Sigmoid colon (tissue), 7 donors: ENCODE data around the gene TMTC1. TPM values are rescaled to one million over a fixed set of nuclear protein-coding genes. Genes with fewer than 3 reads are reported as not detected.

Experiments
- DNase-seq: peaks from one replicate; pipeline ENCODE4 v3.0.0-alpha.2; 2019
- H3K27ac ChIP-seq, 4 donors: fragments of 200-600 bp; sonication (generic); one replicate each; pipeline ENCODE4 v1.5.1; 2016 to 2019; ENCODE audit warnings: mild to moderate bottlenecking in 1 of 4
- H3K27me3 ChIP-seq, 3 donors: fragments of 200-600 bp; sonication (generic); one replicate each; pipeline ENCODE4 v1.5.1; 2019; ENCODE audit warnings: mild to moderate bottlenecking in 1 of 3
- H3K36me3 ChIP-seq, 4 donors: fragments of 200-600 bp; sonication (generic); one replicate each; pipeline ENCODE4 v1.5.1; 2016 to 2019
- H3K4me1 ChIP-seq, 4 donors: fragments of 200-600 bp; sonication (generic); one replicate each; pipeline ENCODE4 v1.5.1; 2017 to 2019
- H3K4me3 ChIP-seq, 4 donors: fragments of 200-600 bp; sonication (generic); one replicate each; pipeline ENCODE4 v1.5.1; 2017 to 2019; ENCODE audit warnings: mild to moderate bottlenecking in 2 of 4, moderate library complexity in 1 of 4
- H3K9me3 ChIP-seq, 4 donors: fragments of 200-600 bp in 3 of 4; sonication (generic) in 3 of 4; one replicate each; pipeline versions ENCODE4 v1.5.1 to v1.6.1; 2013 to 2019
- CTCF ChIP-seq, 4 experiments: fragments of 450-650 bp in 3 of 4; fragments of 200-600 bp in 1 of 4; IDR thresholded peaks; one replicate each; pipeline ENCODE4 v1.5.1; 2016 to 2019; ENCODE audit warnings: antibody characterized with exemption in 4 of 4, mild to moderate bottlenecking in 3 of 4, moderate library complexity in 2 of 4
- EP300 ChIP-seq, 4 donors: sonication (generic); formaldehyde crosslinking; IDR thresholded peaks; one replicate each; pipeline ENCODE4 v1.6.1; 2017; ENCODE audit warnings: antibody characterized with exemption in 4 of 4
- POLR2A ChIP-seq, 2 donors: fragments of 450-650 bp; IDR thresholded peaks; one replicate each; pipeline ENCODE4 v1.6.1; 2016; ENCODE audit warnings: antibody characterized with exemption in 2 of 2, mild to moderate bottlenecking in 2 of 2, moderate library complexity in 2 of 2
- POLR2AphosphoS5 ChIP-seq, 4 donors: sonication (generic); formaldehyde crosslinking; IDR thresholded peaks; one replicate each; pipeline ENCODE4 v1.6.1; 2017; ENCODE audit warnings: antibody characterized with exemption in 4 of 4
- WGBS, 2 donors: extraction: QIAGEN DNeasy Blood & Tissue Kit; methylation state at CpG; one replicate each; pipeline ENCODE4 v1.1.7; 2013; 5-methylcytosine and 5-hydroxymethylcytosine counted together
- intact Hi-C: fragments of 100-400 bp; cut with DNase I; formaldehyde crosslinking; loops from one replicate; pipeline ENCODE4 v1.15.1; 2023
- polyA plus RNA-seq, 3 donors: library from polyadenylated mRNA; stranded (reverse); fragments of 200-250 nt; gene quantifications; one replicate each; pipeline ENCODE4 v1.2.3, GENCODE V29; 2013
- total RNA-seq, 4 donors: library from RNA; depleted of rRNA; stranded (reverse); fragments of >200 nt; gene quantifications; one replicate each; pipeline ENCODE4 v1.1.0, GENCODE V29; 2016
- donor health status: healthy with polysubstance abuse.
- donor health status: Bipolar disorder and iron deficiency.
- donor health status: healthy.

The TMTC1 gene
- total and polyA plus RNA-seq, 7 donors: 0.46 to 77.5 (median 61.5) TPM

- Histone ChIP-seq H3K36me3 (no peaks in the 10 kb centered on the region), H3K4me3 (no peak overlapping the region), H3K9me3 (no peaks in the 10 kb centered on the region), H3K27ac (no peak overlapping the region), H3K4me1 (peaks cover 0 to 17% (median 10%) of the 10 kb centered on the region in 4 donors), H3K27me3 (no peaks in the 10 kb centered on the region)
- TF ChIP-seq POLR2AphosphoS5 (IDR thresholded peaks at IDR 0.05) (no peak), EP300 (IDR thresholded peaks at IDR 0.05) (no peak), POLR2A (IDR thresholded peaks at IDR 0.05) (no peak), CTCF (IDR thresholded peaks at IDR 0.05) (no peak)
- no peak for DNase-seq
- intact Hi-C loops: loop anchor here (10.0 kb wide), 1 partner anchor 120 kb away; the partner anchor contains the start of gene TMTC1
- 63 to 73% methylated on average over 5 of the region's 5 CpGs for WGBS, 2 donors
Observed at GRCh38 chr12:29665107-29665506, 118.6 kb downstream of the TMTC1 start.

- no peak for DNase-seq
- H3K27ac ChIP-seq: no peak overlapping the region
- WGBS, 2 donors: 67 to 73% methylated on average over 9 of the region's 9 CpGs
- no peaks in the 10 kb centered on the region for H3K9me3 ChIP-seq
- no peak overlapping the region for H3K4me3 ChIP-seq
- intact Hi-C loops: loop anchor here (10.0 kb wide), 1 partner anchor 122 kb away; the partner anchor contains the start of gene TMTC1
- no peak for TF ChIP-seq POLR2A (IDR thresholded peaks at IDR 0.05)
- peak in 1 of 4 donors; percentile 9 for TF ChIP-seq POLR2AphosphoS5 (IDR thresholded peaks at IDR 0.05)
- H3K27me3 ChIP-seq: no peaks in the 10 kb centered on the region
- peaks cover 0 to 17% (median 10%) of the 10 kb centered on the region in 4 donors for H3K4me1 ChIP-seq
- H3K36me3 ChIP-seq: no peaks in the 10 kb centered on the region
Observed at GRCh38 chr12:29662734-29663323, 120.9 kb downstream of the TMTC1 start.

GRCh38 chr12:29660847-29661246 lies 122.9 kb downstream of the TMTC1 start:
- Histone ChIP-seq H3K27me3 (no peaks in the 10 kb centered on the region), H3K9me3 (no peaks in the 10 kb centered on the region), H3K36me3 (no peaks in the 10 kb centered on the region), H3K4me1 (peaks cover 0 to 20% (median 9%) of the 10 kb centered on the region in 4 donors), H3K27ac (no peak overlapping the region), H3K4me3 (no peak overlapping the region)
- intact Hi-C loops: loop anchor here (10.0 kb wide), 1 partner anchor 124 kb away; the partner anchor contains the start of gene TMTC1
- 77 to 89% methylated on average over 6 of the region's 6 CpGs for WGBS, 2 donors
- no peak for DNase-seq
- TF ChIP-seq EP300 (IDR thresholded peaks at IDR 0.05) (no peak), POLR2AphosphoS5 (IDR thresholded peaks at IDR 0.05) (no peak), CTCF (IDR thresholded peaks at IDR 0.05) (no peak), POLR2A (IDR thresholded peaks at IDR 0.05) (no peak)

- 81 to 93% methylated on average over 3 of the region's 3 CpGs for WGBS, 2 donors
- TF ChIP-seq CTCF (IDR thresholded peaks at IDR 0.05) (no peak), POLR2A (IDR thresholded peaks at IDR 0.05) (no peak), POLR2AphosphoS5 (IDR thresholded peaks at IDR 0.05) (no peak), EP300 (IDR thresholded peaks at IDR 0.05) (no peak)
- Histone ChIP-seq H3K4me1 (peaks cover 0 to 16% (median 2%) of the 10 kb centered on the region in 4 donors), H3K36me3 (peaks cover 0 to 5% (median 0%) of the 10 kb centered on the region in 4 donors), H3K4me3 (no peak overlapping the region), H3K27me3 (no peaks in the 10 kb centered on the region), H3K9me3 (no peaks in the 10 kb centered on the region), H3K27ac (no peak overlapping the region)
- no peak for DNase-seq
- intact Hi-C loops: no loop called here
Observed at GRCh38 chr12:29656762-29657538, 126.8 kb downstream of the TMTC1 start.

- DNase-seq: no peak
- intact Hi-C loops: no loop called here
- Histone ChIP-seq H3K4me3 (no peak overlapping the region), H3K4me1 (peaks cover 0 to 16% (median 2%) of the 10 kb centered on the region in 4 donors), H3K36me3 (peaks cover 0 to 5% (median 0%) of the 10 kb centered on the region in 4 donors), H3K27me3 (no peaks in the 10 kb centered on the region), H3K9me3 (no peaks in the 10 kb centered on the region), H3K27ac (no peak overlapping the region)
- WGBS, 2 donors: 76 to 77% methylated on average over 6 of the region's 6 CpGs
- TF ChIP-seq POLR2AphosphoS5 (IDR thresholded peaks at IDR 0.05): no peak
- TF ChIP-seq POLR2A (IDR thresholded peaks at IDR 0.05): no peak
- no peak for TF ChIP-seq EP300 (IDR thresholded peaks at IDR 0.05)
- no peak for TF ChIP-seq CTCF (IDR thresholded peaks at IDR 0.05)
Observed at GRCh38 chr12:29655861-29656260, 127.9 kb downstream of the TMTC1 start.
